ENCODE results near the gene MMD. TPM values are rescaled to one million over a fixed set of nuclear protein-coding genes. Genes with fewer than 3 reads are reported as not detected.
A peak's percentile ranks its signal among the peaks of the same experiment; 100 is the strongest.

The MMD gene
- total and polyA plus RNA-seq, 9 of the 15 experiments (the other 6 are each of a cell fraction or from before 2014, with no cell fraction given): 3.1 to 18.9 (median 10.7) TPM

DNA sequence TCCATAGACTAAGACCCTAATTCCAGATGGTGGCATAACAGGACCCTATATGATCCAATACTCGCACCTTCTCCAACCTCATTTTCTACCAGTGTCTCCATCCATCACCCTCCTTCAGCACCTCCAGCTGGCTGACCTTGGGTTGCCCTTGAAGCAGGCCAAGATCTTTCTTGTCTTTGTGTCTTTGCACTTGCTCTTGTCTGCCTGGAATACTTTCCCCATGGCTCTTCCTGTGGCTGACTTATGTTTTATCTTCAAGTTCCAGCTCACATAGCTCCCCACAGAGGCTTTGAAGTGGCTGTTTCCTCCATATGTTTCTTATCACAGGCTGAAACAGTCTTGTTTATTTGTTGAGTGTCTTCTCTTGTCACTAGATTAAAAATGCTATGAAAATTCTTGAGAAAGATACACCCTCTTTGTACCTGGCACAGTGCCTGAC lies 29.6 kb upstream of the MMD start (continued):
- peak; percentile 77 for TF ChIP-seq ZBTB40 (IDR thresholded peaks at IDR 0.05)
- TF ChIP-seq ZBTB40 (CRISPR knock-in tag; IDR thresholded peaks at IDR 0.05): no peak
- peak; percentile 97 for TF ChIP-seq CBFA2T2 (conservative IDR thresholded peaks at IDR 0.05)
- TF ChIP-seq, protein P1, sequence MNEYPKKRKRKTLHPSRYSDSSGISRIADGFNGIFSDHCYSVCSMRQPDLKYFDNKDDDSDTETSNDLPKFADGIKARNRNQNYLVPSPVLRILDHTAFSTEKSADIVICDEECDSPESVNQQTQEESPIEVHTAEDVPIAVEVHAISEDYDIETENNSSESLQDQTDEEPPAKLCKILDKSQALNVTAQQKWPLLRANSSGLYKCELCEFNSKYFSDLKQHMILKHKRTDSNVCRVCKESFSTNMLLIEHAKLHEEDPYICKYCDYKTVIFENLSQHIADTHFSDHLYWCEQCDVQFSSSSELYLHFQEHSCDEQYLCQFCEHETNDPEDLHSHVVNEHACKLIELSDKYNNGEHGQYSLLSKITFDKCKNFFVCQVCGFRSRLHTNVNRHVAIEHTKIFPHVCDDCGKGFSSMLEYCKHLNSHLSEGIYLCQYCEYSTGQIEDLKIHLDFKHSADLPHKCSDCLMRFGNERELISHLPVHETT (CRISPR knock-in tag; conservative IDR thresholded peaks at IDR 0.05 in 1 of 2, IDR thresholded peaks at IDR 0.05 in 1 of 2): peak in 1 of 2 experiments; percentile 77; a peak in 2 of 4 replicates
- 0 out of 2 replicates have a peak, but pooled peaks have one; percentile 50 for TF ChIP-seq ZNF175 (CRISPR knock-in tag; IDR thresholded peaks at IDR 0.05; ENCODE audit: low read depth)
- peak; percentile 99 for TF ChIP-seq CBFA2T3 (IDR thresholded peaks at IDR 0.05)
- peak; percentile 76 to 96; a peak in 3 of 4 replicates for TF ChIP-seq TBL1XR1 (IDR thresholded peaks at IDR 0.05; ENCODE audit: low read length in 2 of 2)
- peak; percentile 49; the same call in 1 of the 2 replicates for TF ChIP-seq BHLHE40 (IDR thresholded peaks at IDR 0.05; ENCODE audit: low read length)
- peak; percentile 95 for TF ChIP-seq STAT5A (IDR thresholded peaks at IDR 0.05; ENCODE audit: borderline replicate concordance, low read length)
- TF ChIP-seq RCOR1 (IDR thresholded peaks at IDR 0.05; ENCODE audit: borderline replicate concordance in 1 of 2, low read depth in 2 of 2, low read length in 2 of 2): peak; percentile 61 to 86; a peak in 3 of 4 replicates
- TF ChIP-seq, protein P2, sequence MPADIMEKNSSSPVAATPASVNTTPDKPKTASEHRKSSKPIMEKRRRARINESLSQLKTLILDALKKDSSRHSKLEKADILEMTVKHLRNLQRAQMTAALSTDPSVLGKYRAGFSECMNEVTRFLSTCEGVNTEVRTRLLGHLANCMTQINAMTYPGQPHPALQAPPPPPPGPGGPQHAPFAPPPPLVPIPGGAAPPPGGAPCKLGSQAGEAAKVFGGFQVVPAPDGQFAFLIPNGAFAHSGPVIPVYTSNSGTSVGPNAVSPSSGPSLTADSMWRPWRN (IDR thresholded peaks at IDR 0.05; ENCODE audit: low read depth): peak; percentile 77
- peak; percentile 97 for TF ChIP-seq TAL1 (IDR thresholded peaks at IDR 0.05)
- no peak for TF ChIP-seq JUNB (CRISPR knock-in tag; conservative IDR thresholded peaks at IDR 0.05)

Data from K562 (cell line).